ENCODE results near the gene TCF4.

DNA sequence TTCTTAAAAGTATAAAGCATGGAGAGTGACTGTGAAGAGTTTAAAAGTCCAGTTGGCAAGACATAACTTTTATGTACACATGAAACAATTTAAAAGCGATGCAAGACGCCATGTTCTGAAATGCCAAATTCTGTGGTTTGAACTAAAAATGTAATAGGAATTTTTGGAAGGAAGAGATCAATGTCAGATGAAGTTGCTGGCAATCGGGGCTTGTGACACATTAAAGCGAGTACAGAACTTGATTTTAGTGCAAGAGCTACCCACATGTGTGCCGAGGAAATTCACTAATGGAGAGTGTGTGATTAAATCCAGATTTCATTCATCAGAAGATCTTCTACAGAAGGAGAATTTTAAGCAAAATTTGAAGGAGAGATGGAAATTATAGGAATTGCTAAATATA lies 408.6 kb downstream of the TCF4 start:
- TF ChIP-seq, protein P1, sequence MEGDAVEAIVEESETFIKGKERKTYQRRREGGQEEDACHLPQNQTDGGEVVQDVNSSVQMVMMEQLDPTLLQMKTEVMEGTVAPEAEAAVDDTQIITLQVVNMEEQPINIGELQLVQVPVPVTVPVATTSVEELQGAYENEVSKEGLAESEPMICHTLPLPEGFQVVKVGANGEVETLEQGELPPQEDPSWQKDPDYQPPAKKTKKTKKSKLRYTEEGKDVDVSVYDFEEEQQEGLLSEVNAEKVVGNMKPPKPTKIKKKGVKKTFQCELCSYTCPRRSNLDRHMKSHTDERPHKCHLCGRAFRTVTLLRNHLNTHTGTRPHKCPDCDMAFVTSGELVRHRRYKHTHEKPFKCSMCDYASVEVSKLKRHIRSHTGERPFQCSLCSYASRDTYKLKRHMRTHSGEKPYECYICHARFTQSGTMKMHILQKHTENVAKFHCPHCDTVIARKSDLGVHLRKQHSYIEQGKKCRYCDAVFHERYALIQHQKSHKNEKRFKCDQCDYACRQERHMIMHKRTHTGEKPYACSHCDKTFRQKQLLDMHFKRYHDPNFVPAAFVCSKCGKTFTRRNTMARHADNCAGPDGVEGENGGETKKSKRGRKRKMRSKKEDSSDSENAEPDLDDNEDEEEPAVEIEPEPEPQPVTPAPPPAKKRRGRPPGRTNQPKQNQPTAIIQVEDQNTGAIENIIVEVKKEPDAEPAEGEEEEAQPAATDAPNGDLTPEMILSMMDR (conservative IDR thresholded peaks at IDR 0.05; ENCODE audit: low read depth in 2 of 2) = no peak
- TF ChIP-seq JUNB (IDR thresholded peaks at IDR 0.05; ENCODE audit: unreplicated experiment) (no peak), CREB1 (CRISPR knock-in tag; IDR thresholded peaks at IDR 0.05; ENCODE audit: low read depth) (no peak), POLR2AphosphoS5 (IDR thresholded peaks at IDR 0.05; ENCODE audit: low read depth) (no peak), EZH2phosphoT487 (IDR thresholded peaks at IDR 0.05; ENCODE audit: unreplicated experiment) (no peak), NANOG (IDR thresholded peaks at IDR 0.05; ENCODE audit: borderline replicate concordance) (no peak), ETS1 (IDR thresholded peaks at IDR 0.05) (no peak), EZH2 (IDR thresholded peaks at IDR 0.05; ENCODE audit: low read depth, unreplicated experiment) (no peak), ZNF331 (CRISPR knock-in tag; IDR thresholded peaks at IDR 0.05; ENCODE audit: low read depth) (no peak)
- TF ChIP-seq, protein P2, sequence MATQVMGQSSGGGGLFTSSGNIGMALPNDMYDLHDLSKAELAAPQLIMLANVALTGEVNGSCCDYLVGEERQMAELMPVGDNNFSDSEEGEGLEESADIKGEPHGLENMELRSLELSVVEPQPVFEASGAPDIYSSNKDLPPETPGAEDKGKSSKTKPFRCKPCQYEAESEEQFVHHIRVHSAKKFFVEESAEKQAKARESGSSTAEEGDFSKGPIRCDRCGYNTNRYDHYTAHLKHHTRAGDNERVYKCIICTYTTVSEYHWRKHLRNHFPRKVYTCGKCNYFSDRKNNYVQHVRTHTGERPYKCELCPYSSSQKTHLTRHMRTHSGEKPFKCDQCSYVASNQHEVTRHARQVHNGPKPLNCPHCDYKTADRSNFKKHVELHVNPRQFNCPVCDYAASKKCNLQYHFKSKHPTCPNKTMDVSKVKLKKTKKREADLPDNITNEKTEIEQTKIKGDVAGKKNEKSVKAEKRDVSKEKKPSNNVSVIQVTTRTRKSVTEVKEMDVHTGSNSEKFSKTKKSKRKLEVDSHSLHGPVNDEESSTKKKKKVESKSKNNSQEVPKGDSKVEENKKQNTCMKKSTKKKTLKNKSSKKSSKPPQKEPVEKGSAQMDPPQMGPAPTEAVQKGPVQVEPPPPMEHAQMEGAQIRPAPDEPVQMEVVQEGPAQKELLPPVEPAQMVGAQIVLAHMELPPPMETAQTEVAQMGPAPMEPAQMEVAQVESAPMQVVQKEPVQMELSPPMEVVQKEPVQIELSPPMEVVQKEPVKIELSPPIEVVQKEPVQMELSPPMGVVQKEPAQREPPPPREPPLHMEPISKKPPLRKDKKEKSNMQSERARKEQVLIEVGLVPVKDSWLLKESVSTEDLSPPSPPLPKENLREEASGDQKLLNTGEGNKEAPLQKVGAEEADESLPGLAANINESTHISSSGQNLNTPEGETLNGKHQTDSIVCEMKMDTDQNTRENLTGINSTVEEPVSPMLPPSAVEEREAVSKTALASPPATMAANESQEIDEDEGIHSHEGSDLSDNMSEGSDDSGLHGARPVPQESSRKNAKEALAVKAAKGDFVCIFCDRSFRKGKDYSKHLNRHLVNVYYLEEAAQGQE (IDR thresholded peaks at IDR 0.05; ENCODE audit: unreplicated experiment) = no peak

Data from GM23338 (cell line).